ENCODE measurements around the gene POFUT1. TPM values are rescaled to one million over a fixed set of nuclear protein-coding genes. Genes with fewer than 3 reads are reported as not detected.

POFUT1 gene
- total RNA-seq, result 13.9 and 41.0 TPM in 2 replicates

GRCh38 chr20:32207626-32208498 is at the start of gene POFUT1, which contains the start of gene PLAGL2:
POFUT1 (plus strand) TSS chr20:32207880; CDS start chr20:32207942, 62 bp downstream.
PLAGL2 (minus strand) TSS chr20:32207743; CDS start chr20:32202178, 5,565 bp downstream.

GRCh38 chr20:32277361-32278198 is 69.9 kb downstream of the POFUT1 start, which contains the start of gene KIF3B:
KIF3B (plus strand) TSS chr20:32277651; CDS start chr20:32309778, 32,127 bp downstream.

Other genes with a start within 250 kb of the POFUT1 start
- not detected in 2 replicates for gene XKR7, start 239.7 kb upstream of the POFUT1 start, total RNA-seq
- 20.6 and 27.3 TPM in 2 replicates for gene CCM2L, start 197.4 kb upstream of the POFUT1 start, total RNA-seq
- 0.06 TPM in 1 of 2 replicates, not detected in the other for gene HCK, start 155.6 kb upstream of the POFUT1 start, total RNA-seq
- 12.8 and 46.4 TPM in 2 replicates for gene TM9SF4, start 98.2 kb upstream of the POFUT1 start, total RNA-seq
- gene PLAGL2, start 137 bp upstream of the POFUT1 start, total RNA-seq, result 1.1 and 4.2 TPM in 2 replicates
- gene KIF3B, start 69.8 kb downstream of the POFUT1 start, total RNA-seq, result 17.2 and 30.2 TPM in 2 replicates
- gene ASXL1, start 150.5 kb downstream of the POFUT1 start, total RNA-seq, result 29.5 and 74.8 TPM in 2 replicates

Data from bladder microvascular endothelial cell (primary cell).